Measurements from ENCODE around the gene TSSK6.
A peak's percentile ranks its signal among the peaks of the same experiment; 100 is the strongest.

The TSSK6 gene

GRCh38 chr19:19514881-19515641 lies at the start of gene TSSK6:
TSS of gene TSSK6 (minus strand) at chr19:19515548. CDS start at chr19:19515427, 121 bp downstream.
- Histone ChIP-seq H3K27ac (peak within 1 kb of the TSS; percentile 7 to 92 (median 87)), H3K4me3 (peak within 1 kb of the TSS; percentile 48 to 74 (median 71))

DNA sequence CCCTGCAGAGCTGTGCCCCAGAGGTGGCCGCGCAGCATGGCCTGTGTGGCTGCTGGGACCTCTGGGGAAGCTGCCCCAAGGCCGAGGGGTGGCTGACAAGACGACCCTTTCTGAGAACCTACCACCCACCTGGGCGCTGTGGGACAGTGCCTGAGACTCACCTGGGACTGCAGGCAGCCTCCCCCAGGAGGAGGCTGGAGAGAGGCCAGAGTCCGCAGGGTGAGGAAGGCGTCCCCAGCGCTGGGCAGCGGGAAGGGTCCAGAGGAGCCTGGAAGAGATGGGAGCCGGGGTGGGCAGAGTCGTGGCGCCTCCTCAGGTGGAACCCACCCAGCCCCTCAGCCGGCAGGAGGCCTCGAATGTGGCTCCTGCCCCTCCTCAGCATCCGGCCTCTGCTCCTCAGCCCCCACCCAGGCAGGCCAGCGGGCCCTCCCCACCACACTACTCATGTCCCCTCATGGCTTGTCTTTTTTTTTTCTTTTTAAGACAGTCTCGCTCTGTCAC lies 48.0 kb upstream of the TSSK6 start:
- Histone ChIP-seq H3K27ac (no peak overlapping the region), H3K4me3 (no peak overlapping the region)

- no peak overlapping the region for H3K27ac ChIP-seq
- H3K4me3 ChIP-seq: no peak overlapping the region
These were observed 47.5 kb upstream of the TSSK6 start for GRCh38 chr19:19562665-19563347.

DNA sequence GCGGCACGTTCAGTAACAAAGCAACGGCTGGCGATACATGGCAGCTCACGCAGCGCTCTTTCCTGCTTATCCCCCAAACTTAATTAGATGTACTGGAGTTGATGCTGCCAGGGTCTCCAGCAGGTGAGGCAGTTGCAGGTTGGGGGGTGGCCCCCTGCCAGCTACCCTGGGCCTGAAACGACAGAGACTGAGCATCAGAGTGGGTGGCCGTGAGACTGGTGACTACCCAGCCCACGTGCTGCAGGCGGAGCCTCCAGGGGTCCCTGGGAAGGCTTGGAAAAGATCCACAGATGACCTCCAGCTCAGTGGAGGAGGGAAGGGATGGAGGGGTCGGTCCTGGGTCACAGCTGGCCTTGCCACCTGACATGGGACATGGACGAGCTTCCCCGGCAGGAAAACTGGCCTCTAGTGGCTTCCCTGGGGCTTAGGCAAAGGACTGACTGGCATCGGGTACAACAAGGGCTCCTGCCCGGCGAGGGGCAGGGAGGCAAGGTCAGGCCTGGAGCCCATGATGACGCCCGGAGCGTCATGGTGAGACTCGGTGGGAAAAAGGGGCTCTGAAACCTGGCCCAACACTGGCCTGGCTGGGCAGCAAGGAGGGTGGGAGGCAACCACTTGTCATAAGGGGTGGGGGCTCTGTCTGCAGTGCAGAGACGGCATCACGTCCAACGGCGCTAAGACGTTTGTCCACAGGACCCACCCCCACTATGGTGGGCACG lies 46.8 kb upstream of the TSSK6 start:
- H3K27ac ChIP-seq: no peak overlapping the region
- H3K4me3 ChIP-seq: no peak overlapping the region

DNA sequence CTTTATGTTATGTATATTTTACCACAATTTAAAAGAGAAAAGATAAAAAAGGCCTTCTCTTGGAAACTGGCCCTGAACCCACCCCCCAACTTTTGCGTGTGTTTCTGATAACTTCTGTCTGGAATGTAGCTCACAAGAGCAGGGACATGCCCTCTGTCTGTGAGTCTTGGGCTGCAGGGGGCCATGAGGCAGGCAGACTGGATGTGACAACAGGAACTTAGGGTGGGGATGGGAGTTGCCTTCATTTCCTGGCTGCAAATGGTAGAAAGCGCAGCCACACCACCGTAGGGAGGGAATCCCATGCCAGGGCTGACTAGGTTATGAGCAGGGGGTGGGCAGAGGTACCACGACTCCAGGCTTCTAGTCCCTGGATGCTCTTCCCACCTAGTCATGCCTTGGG lies 44.6 kb upstream of the TSSK6 start:
- Histone ChIP-seq H3K27ac (no peak overlapping the region), H3K4me3 (no peak overlapping the region)

GRCh38 chr19:19558636-19559035 lies 43.3 kb upstream of the TSSK6 start:
- no peak overlapping the region for H3K27ac ChIP-seq
- no peak overlapping the region for H3K4me3 ChIP-seq

DNA sequence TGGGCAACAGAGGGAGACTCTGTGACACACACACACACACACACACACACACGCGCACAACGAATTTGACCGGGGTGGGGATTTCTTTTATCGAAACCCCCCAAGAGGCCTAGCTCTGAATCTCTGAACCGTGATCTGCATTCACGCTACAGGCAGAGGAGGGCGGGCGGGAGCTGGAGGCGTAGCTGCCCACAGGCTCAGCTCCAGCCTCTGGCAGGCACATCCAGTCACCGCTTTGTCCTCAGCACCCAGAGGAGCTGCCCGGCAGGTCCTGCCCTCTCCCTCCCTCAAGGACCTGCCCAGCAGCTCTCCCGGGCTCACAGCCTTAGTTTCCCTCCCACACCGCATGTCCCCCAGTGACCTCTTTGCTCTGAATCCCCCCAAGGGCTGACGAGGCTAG lies 42.7 kb upstream of the TSSK6 start:
- no peak overlapping the region for H3K4me3 ChIP-seq
- H3K27ac ChIP-seq: no peak overlapping the region

DNA sequence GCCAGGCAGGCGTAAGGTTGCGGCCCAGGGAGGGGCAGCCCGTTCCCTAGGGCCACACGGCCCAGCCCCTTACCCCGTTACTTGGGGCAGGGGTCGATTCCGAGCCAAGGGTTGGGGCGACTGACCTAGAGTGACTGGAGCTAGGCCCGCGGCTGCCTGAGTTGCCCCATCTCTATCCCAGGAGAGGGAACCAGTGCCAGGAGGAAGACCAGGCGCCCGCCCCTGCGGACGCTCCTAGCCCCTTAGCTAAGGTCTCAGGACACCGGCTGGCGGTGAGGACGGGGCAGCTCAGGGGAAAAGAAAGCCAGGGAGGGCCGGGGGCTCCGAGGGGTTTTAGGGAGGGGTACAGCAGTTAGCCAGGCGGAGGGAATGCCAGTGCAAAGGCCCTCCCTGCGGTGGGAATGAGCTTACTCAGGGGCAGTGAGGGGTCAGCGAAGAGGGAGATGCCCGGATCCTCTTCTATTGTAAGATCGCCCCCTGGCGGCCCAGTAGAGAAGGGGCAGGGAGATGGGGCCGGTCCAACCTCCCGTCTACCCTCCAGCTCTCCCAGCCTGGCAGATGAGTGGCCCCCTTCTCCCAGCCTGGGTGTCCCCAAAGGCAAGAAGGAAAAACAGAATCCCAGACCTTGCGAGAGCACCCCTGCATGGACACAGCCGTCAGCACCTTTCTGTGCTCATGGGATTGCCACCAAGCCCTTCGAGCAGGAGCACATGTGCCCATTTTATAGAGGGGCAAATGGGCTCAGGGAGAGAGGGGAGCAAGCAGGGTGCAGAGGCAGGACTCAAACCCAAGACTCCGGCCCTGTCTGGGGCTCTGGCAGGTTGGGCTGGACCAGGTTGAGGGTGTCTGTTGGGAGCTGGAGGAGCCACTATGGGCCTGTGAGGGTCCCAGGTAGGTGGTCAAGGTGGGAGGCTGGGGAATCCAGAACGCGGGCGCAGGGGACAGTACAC lies 39.0 kb upstream of the TSSK6 start:
- Histone ChIP-seq H3K27ac (no peak overlapping the region), H3K4me3 (no peak overlapping the region)

DNA sequence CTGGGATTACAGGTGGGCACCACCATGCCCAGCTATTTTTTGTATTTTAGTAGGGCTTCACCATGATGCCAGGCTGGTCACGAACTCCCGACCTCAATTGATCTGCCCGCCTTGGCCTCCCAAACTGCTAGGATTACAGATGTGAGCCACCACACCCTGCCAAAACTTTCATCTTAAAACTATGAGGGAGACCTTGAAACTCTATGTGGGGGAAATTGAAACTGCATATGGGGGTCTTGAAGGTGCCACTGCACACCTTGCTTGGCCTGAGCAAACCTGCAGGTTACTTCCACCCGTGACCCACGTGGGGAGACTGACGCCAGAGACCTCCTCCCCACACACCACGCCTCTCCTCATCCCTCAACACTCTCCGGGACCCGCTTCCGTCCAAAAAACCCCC lies 38.3 kb upstream of the TSSK6 start:
- H3K4me3 ChIP-seq: no peak overlapping the region
- no peak overlapping the region for H3K27ac ChIP-seq

DNA sequence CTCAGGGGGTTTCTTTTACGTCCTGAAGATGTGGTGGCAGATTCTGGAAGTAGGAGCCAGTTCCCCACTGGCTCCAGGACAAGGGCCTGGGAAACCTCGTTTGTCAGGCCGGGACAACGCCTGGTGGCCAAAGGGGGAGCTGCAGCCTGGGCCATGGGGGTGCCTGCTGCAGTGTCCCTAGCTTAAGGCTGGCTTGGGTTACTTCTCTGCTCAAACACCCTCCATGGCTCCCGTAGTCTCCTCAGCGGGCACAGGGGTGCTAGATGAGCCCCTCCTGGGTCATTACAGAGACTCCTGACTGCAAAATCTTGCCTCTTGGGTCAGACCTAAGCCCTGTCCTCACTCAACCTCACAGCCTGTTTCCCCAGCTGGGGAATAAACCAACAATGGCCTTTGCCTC lies 37.5 kb upstream of the TSSK6 start:
- Histone ChIP-seq H3K4me3 (no peak overlapping the region), H3K27ac (no peak overlapping the region)

GRCh38 chr19:19551853-19552192 lies 36.5 kb upstream of the TSSK6 start:
- Histone ChIP-seq H3K27ac (peak overlapping the region in 1 of 21 experiments; percentile 19), H3K4me3 (no peak overlapping the region)

- Histone ChIP-seq H3K4me3 (no peak overlapping the region), H3K27ac (peak overlapping the region in 1 of 21 experiments; percentile 19)
These were observed 35.9 kb upstream of the TSSK6 start for GRCh38 chr19:19550972-19551852.

- Histone ChIP-seq H3K27ac (no peak overlapping the region), H3K4me3 (no peak overlapping the region)
These were observed 35.2 kb upstream of the TSSK6 start for GRCh38 chr19:19550485-19550929.

GRCh38 chr19:19549804-19550464 lies 34.6 kb upstream of the TSSK6 start:
- no peak overlapping the region for H3K27ac ChIP-seq
- H3K4me3 ChIP-seq: no peak overlapping the region

GRCh38 chr19:19548915-19549759 lies 33.8 kb upstream of the TSSK6 start:
- Histone ChIP-seq H3K27ac (no peak overlapping the region), H3K4me3 (no peak overlapping the region)

DNA sequence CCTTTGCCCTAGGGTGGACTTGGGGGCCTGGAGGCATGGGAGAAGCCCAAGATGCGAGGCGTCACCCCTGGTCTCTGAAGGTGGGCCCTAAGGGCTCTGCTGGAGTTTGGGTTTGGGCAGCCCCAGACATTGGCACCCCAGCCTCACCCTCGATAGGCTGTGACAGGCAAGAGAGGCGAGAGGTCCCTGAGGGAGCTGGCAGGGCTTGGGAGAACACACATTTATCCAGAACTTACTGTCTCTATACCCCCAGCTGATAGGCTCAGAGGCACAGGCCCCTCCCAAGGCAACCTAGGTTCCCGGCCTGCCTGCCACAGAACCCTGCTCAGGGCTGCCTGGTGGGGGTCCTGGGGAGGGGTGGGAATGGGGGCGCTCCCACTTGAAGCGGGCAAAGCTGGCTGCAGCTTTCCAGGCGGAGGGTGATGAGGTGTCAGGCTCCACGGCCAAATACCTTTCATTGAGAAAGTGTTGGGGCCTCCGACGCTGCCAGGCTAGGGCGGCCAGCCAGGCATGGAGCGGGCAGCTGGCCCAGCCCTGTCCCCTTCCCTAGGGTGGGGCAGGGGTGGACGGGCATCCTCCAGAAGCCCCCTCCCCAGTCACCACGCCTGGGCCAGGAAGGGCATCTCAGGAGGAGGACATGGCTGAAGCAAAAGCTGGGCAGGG lies 32.5 kb upstream of the TSSK6 start:
- H3K27ac ChIP-seq: no peak overlapping the region

GRCh38 chr19:19546751-19547162 lies 31.4 kb upstream of the TSSK6 start:
- H3K27ac ChIP-seq: no peak overlapping the region
- no peak overlapping the region for H3K4me3 ChIP-seq

More for the DNA sequence above, 32.5 kb upstream of the TSSK6 start:
- no peak overlapping the region for H3K4me3 ChIP-seq

All from skin epidermis (tissue), 12 donors.